ENCODE results near the gene TNFAIP6.

DNA sequence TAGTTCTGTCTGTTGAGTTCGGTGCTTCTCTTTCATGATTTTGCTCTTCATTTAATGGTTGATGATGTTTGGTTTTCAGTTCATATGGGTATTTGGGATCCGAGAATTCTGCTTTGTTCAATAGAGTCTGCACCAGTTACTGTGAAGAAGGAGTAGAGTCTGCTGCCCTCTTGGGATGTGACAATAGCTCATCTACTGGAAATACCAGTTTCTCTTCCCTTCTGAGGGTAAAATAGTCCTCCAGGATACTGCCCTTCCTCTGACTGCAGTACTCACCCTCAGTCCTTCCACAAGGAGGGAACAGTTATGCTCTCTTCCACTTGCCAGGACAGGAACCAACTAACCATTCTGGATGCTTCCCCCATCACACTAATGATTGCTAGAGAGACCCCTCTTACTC, 12.5 kb upstream of the TNFAIP6 start:
- TF ChIP-seq, protein P1, sequence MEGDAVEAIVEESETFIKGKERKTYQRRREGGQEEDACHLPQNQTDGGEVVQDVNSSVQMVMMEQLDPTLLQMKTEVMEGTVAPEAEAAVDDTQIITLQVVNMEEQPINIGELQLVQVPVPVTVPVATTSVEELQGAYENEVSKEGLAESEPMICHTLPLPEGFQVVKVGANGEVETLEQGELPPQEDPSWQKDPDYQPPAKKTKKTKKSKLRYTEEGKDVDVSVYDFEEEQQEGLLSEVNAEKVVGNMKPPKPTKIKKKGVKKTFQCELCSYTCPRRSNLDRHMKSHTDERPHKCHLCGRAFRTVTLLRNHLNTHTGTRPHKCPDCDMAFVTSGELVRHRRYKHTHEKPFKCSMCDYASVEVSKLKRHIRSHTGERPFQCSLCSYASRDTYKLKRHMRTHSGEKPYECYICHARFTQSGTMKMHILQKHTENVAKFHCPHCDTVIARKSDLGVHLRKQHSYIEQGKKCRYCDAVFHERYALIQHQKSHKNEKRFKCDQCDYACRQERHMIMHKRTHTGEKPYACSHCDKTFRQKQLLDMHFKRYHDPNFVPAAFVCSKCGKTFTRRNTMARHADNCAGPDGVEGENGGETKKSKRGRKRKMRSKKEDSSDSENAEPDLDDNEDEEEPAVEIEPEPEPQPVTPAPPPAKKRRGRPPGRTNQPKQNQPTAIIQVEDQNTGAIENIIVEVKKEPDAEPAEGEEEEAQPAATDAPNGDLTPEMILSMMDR (IDR thresholded peaks at IDR 0.05): no peak
- no peak for TF ChIP-seq POLR2A (IDR thresholded peaks at IDR 0.05)

Measured in lower leg skin (tissue), 3 donors.